GM21576 (cell line): ENCODE results near the gene LIMK2.
"Not testable (repeated sequence)": the region's sequence is repeated elsewhere in the genome, so short reads cannot be mapped to it uniquely, and the experiment has no call there.

ENCODE experiments used
- ATAC-seq: cut with Tn5 transposase; IDR thresholded peaks from one replicate; pipeline ENCODE4 v1.9.1; 2021; ENCODE audit warnings: mild to moderate bottlenecking, moderate library complexity; ENCODE audit not compliant: unreplicated experiment

The LIMK2 gene

DNA sequence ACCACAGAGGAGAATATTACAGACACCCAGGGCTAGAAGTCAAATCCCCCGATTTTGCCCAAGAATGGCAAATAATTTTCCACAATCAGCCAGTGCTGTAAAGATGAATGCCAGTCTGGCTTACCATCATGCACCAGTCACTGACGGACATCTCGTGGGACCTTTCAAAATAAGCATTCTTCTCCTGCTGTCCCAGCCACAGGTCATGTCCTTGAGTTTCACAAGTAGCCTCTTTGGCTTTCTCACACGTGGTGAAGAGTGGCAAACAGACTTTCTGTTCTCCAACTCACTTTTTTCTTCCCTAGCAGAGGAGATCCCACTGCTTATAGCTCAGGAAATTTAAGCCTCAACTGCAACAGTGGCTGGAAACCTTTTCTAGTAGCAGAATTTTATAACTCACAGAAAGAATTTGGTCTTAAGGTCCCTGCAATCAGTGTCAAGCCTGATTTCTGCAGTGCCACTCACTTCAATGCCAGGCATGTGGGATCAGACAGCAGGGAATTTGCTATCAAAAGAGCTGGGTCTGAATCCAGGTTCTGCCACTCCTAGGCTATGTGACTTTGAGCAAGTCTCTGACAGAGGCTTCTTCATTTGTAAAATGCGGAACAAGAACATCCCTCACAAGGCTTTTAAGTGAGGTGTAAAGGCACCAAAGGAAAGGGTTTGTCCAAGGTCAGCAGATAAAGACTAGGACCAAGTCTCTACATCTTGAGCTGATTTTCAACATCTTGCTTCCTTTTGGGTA lies 76.6 kb downstream of the LIMK2 start:
- no peak for ATAC-seq

DNA sequence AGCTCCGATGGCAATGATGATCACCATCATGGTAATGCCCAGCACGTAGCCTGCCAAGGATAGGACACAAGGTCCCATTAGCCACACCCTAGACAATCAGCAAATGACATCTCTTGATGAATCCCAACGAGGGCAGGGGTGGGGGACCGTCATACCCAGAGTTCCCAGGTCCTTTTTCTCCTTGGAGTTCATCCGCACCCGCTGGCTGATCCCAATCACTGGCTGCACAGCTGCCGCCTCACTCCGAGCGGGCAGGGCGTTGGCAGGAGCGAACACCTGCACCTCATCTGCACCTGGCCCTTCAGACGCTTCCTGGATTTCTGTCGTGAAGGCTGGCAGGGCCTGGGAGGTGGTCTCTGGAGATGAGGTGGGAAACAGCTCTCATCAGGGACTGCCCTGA lies 77.2 kb downstream of the LIMK2 start:
- ATAC-seq: no peak

DNA sequence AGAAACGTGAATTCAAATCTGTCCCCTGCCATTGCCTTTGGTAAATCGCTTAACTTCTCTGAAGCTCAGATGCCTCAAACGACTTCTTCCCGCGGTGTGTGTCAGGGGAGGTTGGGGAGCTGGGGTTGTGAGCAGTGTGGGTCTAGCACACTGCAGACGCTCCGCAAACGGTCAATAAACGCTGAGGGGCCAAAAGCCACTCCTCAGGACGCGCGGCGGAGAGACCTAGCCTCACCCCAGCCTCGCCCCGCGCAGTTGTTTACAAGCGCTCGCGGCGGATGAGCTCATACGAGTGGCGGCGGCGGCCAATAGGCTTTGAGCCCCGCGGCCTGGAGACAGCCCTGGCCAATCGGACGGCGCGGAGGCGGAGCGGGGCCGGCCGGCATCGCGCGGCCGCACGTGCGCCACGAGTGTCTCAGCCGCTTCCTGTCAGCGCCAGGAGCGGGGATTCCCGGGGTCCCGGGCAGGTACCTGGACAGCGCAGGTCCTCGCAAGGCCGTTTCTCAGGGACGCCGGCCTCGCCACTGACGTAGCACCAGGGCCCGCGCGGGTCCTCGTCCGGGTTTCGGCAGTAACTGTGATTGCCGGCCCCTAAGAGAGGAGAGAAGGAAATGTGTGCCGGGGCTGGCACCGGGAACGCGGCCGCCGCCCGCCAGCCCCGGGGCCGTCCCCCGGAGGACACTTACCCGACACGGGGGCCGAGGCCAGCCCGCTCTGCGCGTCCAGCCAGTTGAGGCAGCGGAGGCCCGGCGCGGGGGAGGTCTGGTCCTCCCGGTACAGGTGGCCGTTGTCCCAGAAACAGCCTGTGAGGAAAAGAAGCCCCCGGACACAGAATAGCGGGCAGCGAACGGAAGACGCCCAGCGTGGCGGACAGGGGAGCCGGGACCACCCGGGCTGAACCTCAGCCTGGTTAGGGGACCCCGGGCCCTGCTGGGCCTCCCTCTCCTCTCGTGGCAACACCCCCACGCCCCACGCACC lies 78.7 kb downstream of the LIMK2 start:
- ATAC-seq: peak; percentile 81

DNA sequence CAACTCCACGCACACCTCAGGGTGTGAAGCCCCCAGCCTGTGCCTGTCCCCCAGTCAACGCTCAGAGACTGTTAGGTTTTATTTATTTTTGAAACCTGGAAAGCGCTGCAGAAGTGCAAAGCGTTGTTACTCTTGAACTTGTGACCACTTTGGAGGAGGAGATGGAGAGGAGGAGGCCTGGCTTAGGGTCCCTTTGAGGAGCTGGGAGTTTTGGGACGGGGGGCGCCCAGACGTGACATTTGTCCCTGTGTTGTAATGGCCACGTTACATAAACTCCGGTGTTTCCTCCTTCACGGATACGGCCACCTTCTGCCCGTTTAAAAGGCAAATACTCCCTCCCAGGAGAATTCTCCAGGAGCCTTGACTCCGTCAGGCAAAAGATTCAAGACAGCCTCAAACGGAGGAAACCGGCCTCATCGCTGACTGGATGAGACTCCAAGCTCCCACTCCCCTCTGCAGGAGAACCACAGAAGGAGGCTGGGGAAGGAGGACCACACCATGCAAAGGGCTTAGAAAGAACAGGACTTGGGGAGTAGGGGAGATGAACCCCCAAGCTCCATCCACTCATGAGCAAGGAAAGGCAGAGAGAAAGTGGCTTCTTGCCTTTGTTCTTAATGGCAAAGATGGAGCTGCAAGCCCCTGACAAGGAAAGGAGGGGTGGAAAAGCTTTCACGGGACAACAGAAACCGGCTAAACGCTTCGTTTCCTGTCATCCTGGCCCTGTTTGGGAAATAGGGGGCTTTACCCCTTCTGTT lies 79.6 kb downstream of the LIMK2 start:
- no peak for ATAC-seq

DNA sequence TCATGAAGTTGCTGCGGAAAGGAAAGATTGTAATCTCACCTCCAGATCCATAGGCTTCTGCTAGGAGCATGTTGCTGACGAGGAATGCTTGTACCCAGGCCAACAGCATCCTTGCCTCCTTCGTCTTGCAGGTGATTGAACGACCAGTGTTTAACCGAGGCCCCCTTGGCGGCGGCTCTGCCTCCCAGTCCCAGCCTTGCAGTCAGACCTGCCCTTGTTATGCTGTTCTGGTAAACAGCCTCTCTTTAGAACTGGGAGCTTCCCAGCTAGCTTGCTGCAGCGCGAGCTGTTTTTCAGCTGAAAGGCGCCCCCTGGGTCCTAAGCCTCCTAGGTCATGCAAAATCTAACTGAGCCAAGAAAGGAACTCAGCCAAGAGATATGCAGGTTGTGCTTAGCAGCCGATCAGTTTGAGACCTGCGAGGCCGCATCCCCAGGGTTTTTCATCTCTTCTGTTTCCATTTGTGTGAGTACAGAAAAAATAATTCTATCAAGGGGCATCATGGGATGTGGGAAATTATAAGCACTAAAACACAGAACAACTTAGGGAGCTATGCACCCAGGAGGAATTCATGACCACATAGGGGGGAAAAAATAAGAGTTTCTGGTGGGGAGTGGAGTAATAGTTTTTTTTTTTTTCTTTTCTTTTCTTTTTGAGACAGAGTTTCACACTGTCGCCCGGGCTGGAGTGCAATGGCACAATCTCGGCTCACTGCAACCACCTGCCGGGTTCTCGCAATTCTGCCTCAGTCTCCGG lies 80.3 kb downstream of the LIMK2 start, which contains the start of gene PIK3IP1:
TSS of gene PIK3IP1 (minus strand) at position 253 of the 754 bp plus-strand sequence. CDS start at position 109, 144 bp downstream.
- no peak for ATAC-seq

DNA sequence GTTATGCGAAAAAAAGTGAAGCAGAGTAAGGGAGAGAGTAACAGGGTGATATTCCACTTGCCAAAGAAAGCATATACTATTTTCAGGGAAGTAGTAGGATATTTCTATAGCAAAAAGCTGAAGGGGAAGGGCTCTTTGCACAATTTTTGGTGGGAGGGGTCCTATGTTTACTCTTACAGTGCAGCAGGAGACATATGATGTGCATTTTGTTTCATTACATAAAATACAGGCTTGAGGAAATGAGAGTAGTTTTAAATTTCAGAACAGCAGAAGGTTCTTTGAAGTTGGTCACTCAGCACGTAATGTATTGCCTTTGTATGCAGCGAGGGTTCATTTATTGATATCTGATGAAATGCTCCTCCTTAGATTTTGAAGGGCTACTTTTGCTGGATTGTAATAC lies 83.3 kb downstream of the LIMK2 start:
- no peak for ATAC-seq

DNA sequence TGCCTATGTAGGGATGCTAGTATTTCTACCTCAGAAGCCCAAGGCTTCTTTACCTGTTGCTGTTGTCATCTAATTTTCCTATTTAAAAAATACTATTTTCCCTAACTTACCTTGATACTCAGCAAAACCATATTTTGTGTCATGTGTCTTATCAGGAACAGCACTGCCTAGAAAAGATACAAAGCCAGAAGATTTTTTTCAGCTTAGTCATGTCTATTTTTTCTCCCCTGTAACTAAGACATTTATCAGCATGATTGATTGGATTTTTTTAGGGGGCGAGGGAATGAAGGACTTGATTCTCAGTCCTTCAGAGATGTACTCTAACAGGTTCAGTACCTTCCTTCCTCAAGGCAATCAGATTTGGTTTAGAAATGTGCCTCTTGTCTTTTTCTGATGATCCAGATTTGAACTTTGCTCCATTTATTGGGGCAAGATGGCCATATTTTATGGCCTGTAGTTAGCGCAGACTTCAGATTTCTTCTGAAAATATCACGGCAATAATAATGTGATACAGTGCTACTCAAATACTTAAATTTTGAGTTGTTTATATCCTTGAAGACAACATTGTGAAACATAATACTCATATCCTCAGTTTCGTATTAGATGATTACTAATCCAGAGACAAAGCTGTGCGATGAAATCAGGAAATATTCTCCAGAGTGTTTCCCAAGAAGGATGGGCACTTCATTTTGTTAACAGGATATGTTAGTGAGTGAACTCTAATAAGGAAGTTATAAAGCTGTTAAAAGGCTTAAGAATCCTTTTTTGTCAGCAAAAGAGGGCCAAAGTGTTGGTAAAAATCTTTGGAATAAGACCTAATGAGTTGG lies 83.9 kb downstream of the LIMK2 start:
- no peak for ATAC-seq

DNA sequence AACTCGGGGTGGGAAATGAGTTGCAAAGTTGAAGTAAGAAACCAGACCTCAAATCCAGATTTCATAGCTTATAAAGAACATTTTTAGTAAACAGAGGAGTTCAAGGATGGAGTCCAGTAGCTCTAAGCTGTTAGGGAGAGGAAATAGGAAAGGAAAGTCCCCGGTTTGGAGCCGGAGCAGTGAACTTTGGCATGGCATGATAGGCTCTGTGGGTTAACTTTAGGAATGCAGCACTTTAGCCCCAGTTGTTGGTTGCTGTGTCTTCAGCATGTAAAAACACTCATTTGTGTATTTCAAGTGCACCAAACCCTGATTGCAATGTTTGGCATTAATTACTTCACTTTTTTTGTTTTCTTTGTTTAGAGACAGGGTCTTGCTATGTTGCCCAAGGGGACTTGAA lies 88.8 kb downstream of the LIMK2 start:
- no peak for ATAC-seq

DNA sequence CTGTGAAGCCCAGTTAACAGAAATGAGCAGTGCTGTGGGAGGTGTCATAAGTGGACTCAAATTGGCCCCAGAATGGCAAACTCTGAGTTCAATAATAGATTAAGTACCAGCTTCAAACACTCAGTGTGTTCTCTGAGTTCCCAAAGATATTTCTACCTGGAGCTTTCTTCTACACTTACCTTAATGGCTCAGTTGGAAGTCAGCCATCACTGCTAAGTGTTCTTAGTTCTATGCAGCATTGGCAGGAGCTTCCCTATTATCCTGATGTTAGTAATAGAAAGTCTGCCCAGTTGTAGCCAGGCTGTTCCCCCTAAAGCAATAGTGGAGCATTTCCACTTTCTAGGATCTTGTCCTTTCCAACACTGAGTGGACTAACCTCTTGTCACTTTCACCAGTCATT lies 89.9 kb downstream of the LIMK2 start:
- no peak for ATAC-seq

DNA sequence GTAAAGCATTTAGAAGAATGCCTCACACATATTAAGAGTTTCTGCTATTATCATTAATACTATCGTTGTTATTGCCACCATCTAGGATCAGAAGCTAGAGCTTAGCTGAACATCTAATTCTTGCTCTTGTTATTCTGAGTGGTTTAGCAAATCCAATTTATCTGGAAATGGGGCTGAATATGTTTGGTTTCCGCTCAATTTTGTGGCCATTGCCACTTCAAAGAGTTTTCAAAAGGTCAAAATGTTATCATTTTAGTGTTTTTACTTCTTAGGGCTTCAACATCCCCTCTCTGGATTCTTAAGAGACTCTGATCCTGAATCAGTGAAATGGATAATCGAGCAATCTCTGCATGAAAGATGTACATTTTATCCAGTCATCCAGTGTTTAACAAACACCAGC lies 90.4 kb downstream of the LIMK2 start:
- no peak for ATAC-seq

DNA sequence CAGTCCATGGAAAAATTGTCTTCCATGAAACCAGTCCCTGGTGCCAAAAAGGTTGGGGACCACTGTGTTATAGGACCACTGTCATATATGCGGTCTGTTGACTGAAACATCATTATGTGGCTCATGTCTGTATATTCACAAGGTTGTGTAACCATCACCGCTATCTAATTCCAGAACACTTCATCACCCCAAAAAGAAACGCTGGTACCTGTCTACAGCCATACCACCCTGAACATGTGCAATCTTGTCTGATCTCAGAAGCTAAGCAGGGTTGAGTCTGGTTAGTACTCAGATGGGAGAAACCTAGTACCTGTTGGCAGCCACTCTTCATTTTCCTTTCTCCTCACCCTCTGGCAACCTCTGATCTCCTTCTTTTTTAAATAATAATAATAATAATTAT lies 93.1 kb downstream of the LIMK2 start:
- ATAC-seq: no peak

DNA sequence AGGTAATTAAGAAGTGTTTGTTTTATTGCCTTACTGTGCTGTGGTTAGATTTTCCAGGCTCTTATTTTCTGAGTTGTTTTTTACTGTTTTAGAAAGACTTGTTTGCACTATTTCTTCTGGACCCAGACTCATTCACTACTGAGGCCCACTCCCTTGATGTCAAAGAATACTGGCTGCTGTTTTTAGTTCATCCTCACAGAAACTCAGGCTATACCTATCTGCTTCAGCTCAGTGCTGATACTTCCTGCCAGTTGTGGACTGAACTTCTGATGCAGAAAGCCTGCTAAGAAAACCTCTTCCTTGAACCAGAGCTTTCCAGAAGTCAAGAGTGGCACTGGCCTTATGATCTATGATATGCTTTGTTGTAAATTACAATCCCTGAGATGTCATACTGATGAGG lies 96.1 kb downstream of the LIMK2 start:
- no peak for ATAC-seq

DNA sequence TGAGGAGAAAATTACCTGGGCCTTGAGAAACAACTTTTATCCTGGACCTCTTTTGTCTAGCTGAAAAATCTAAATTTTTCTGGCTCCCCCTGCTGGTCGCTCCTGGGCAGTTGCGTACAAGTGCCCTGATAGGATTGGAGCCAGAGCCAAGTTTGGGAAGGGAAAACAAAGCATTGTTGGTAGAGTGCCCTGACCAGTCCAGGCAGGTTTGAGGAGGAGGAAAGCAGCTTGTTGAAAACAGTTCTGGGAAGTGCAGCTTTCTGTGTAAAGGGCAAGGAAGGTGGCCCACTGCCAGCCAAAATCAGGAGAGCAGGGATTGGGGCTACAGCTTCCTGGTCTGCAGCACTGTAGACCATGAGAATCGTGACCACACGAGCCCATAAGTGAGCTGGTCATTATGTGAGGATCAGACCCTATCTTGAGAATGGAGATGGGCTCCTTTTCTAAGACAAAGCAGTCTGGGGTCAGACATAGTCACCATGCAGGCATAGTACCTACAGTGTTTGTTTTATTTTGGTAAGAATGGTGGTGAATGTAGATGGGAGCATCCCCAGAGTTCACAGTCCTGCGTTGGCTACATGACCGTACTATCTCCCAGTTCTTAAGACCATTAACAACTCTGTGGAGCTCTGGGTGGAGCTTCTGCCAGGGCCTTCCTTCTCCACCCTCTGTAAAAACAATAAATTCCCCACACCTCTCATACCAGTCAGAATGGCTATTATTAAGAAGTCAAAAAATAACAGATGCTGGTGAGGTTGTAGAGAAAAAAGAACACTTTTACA lies 101.5 kb downstream of the LIMK2 start:
- no peak for ATAC-seq

DNA sequence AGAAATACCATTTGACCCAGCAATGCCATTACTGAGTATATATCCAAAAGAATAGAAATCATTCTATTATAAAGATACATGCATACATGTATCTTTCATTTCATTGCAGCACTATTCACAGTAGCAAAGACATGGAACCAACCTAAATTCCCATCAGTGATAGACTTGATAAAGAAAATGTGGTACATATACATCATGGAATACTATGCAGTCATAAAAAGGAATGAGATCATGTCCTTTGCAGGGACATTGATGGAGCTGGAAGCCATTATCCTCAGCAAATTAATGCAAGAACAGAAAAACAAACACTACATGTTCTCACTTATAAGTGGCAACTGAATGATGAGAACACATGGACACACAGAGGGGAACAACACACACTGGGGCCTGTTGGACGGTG lies 102.1 kb downstream of the LIMK2 start:
- not testable (repeated sequence) for ATAC-seq

DNA sequence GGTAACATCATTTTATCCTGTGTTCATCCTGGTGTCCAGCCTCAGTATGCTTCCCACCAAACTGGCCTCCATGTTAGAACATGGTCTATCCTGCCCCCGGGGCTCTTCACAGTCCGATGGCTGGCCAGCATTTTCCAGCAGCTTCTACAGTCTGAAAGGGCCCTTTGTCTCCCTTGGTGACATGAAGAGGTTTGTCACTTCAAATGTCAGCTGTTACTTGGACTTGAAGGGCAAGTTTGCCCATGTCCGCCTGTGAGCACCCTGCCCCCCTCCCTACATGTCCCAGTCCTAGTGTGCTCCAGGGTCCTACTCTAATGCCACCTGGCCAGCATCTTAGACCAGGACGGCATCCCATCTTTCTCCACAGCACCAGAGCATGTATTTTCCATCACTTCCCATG lies 109.3 kb downstream of the LIMK2 start:
- ATAC-seq: no peak

DNA sequence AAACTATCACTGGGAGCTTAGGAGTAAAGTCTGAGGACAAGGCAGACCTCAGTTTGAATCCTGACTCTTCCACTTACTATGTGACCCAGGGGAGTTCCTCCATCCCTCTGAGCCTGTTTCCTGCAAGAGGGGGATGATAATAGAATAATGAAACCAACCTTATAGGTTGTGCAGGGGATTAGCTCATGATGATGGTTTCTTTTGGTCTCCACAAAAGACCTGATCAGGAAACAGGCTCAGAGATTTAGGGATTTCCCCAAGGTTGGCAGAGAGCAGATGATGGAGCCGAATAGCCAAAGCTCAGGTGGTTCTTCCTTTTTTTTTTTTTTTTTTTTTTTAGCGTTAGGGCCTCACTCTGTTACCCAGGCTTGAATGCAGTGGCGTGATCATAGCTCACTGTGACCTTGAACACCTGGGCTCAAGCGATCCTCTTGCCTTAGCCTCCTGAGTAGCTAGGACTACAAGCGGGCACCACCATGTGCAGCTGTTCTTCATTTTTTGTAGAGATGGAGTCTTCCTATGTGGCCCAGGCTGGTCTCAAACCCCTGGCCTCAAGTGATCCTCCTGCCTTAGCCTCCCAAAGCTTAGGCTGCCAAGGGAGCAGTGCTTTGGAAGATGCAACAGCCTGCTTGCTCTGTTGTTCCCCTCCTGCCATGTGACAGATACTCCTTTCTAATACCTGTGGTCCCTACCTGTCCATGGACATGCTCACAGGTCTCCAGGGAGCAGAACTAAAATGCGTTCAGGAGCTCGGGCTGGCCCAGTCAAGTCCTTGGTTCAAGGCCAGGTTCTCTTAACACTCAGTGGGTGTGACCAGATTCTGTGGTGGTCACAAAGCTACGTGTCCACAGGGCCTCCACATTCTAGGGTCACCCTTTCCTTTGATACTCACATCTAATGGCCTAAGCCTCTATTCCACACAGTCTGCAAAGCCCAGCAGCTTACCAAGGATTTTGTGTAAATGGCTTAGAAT lies 111.8 kb downstream of the LIMK2 start:
- ATAC-seq: no peak

DNA sequence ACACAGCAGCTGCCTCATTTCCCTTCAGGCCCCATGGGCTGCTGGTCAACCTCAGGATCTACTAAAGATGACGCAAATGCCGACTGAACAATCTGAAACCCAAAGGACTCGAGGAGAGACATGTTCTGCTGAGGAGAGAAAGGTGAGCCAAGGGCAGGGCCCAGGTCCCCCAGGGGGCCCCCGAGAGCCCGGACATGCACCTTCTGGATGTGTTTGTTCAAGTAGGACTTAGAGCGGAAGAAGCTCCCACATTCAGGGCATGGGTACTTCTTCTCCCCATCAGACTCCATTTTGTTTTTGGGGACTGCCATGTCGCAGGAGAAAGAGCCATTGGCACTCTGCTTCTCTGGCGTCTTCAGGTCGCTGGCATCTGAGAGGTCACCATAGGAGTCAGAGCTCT lies 114.8 kb downstream of the LIMK2 start:
- ATAC-seq: no peak
